Astrocyte (in vitro differentiated cells and primary cell): Measurements from ENCODE around the gene B3GAT3.

Experiments used
- CTCF ChIP-seq: IDR thresholded peaks from 2 replicates; pipeline ENCODE4 v1.5.1; 2011; ENCODE audit warnings: low read depth, mild to moderate bottlenecking, inconsistent platforms, low read length, moderate library complexity; ENCODE audit not compliant: insufficient read depth
- EZH2 ChIP-seq: IDR thresholded peaks from 2 replicates; pipeline ENCODE4 v1.6.1; 2012; ENCODE audit warnings: mild to moderate bottlenecking, low read length, inconsistent platforms; ENCODE audit not compliant: insufficient read depth

- TF ChIP-seq CTCF (no peak), EZH2 (no peak)
Measured at GRCh38 chr11:62595124-62595523, 26.7 kb downstream of the B3GAT3 start.
